Stimulated activated CD4-positive, alpha-beta T cell treated with anti-CD3 and anti-CD28 coated beads, Interleukin-12 subunit alpha, Interleukin-12 subunit beta, amount 100 ng/mL, for 24 hours (primary cell): ENCODE data around the gene CLCNKB.
A peak's percentile ranks its signal among the peaks of the same experiment; 100 is the strongest.
"Not testable (repeated sequence)": the region's sequence is repeated elsewhere in the genome, so short reads cannot be mapped to it uniquely, and the experiment has no call there.

Experiments used
- DNase-seq, 2 experiments: peaks; one replicate each; pipeline ENCODE4 v3.0.0-alpha.2; 2020; ENCODE audit warnings: low read depth in 2 of 2

CLCNKB gene

GRCh38 chr1:16033103-16033632 lies 10.4 kb upstream of the CLCNKB start:
- not testable (repeated sequence) for DNase-seq

- not testable (repeated sequence) for DNase-seq
These were observed 7.1 kb upstream of the CLCNKB start for GRCh38 chr1:16036461-16036860.

- DNase-seq: no peak
These were observed 5.0 kb upstream of the CLCNKB start for GRCh38 chr1:16038620-16038912.

- DNase-seq: not testable (repeated sequence)
These were observed 3.7 kb upstream of the CLCNKB start for GRCh38 chr1:16039871-16040270.

- DNase-seq: no peak
These were observed 2.4 kb upstream of the CLCNKB start for GRCh38 chr1:16041200-16041599.

GRCh38 chr1:16042096-16042495 lies 1.5 kb upstream of the CLCNKB start:
- no peak for DNase-seq

GRCh38 chr1:16042654-16043053 lies 928 bp upstream of the CLCNKB start:
- not testable (repeated sequence) for DNase-seq

GRCh38 chr1:16043950-16044349 lies 368 bp downstream of the CLCNKB start:
- no peak for DNase-seq

GRCh38 chr1:16046842-16047241 lies 3.3 kb downstream of the CLCNKB start:
- DNase-seq: no peak

- no peak for DNase-seq
These were observed 4.4 kb downstream of the CLCNKB start for GRCh38 chr1:16047791-16048475.

- DNase-seq: peak in 1 of 2 experiments; percentile 20
These were observed 5.1 kb downstream of the CLCNKB start for GRCh38 chr1:16048573-16049189.

GRCh38 chr1:16050328-16050727 lies 6.7 kb downstream of the CLCNKB start:
- no peak for DNase-seq

- DNase-seq: no peak
These were observed 7.5 kb downstream of the CLCNKB start for GRCh38 chr1:16051039-16051438.

- not testable (repeated sequence) for DNase-seq
These were observed 8.4 kb downstream of the CLCNKB start for GRCh38 chr1:16051949-16052348.

- DNase-seq: no peak
These were observed 10.4 kb downstream of the CLCNKB start for GRCh38 chr1:16053781-16054502.

- DNase-seq: no peak
These were observed 11.3 kb downstream of the CLCNKB start for GRCh38 chr1:16054598-16055540.

- DNase-seq: peak; percentile 77 to 91
These were observed 12.3 kb downstream of the CLCNKB start for GRCh38 chr1:16055613-16056520.

GRCh38 chr1:16056521-16056912 lies 12.9 kb downstream of the CLCNKB start:
- DNase-seq: not testable (repeated sequence)

- DNase-seq: not testable (repeated sequence)
These were observed 13.8 kb downstream of the CLCNKB start for GRCh38 chr1:16057314-16057915.
